Left renal pelvis (tissue), 4 donors: ENCODE data around the gene DDX1. TPM values are rescaled to one million over a fixed set of nuclear protein-coding genes. Genes with fewer than 3 reads are reported as not detected.
"Not testable (repeated sequence)": the region's sequence is repeated elsewhere in the genome, so short reads cannot be mapped to it uniquely, and the experiment has no call there.

Experiments
- DNase-seq, 4 donors: peaks; one replicate each; pipeline ENCODE4 v3.0.0-alpha.2; 2013; ENCODE audit warnings: low read depth in 4 of 4, low spot score in 3 of 4
- polyA plus RNA-seq, 4 donors: library from polyadenylated mRNA; unstranded; fragments of 120-200 nt; gene quantifications; one replicate each; pipeline ENCODE4 v1.2.1, GENCODE V29; 2013; ENCODE audit not compliant: insufficient read length in 4 of 4

The DDX1 gene
- polyA plus RNA-seq, 4 donors, result 128 to 199 (median 177) TPM

- no peak for DNase-seq
These were observed 2.9 kb downstream of the DDX1 start for GRCh38 chr2:15594291-15595256.

GRCh38 chr2:15595342-15595905 lies 3.8 kb downstream of the DDX1 start:
- DNase-seq, result no peak

- DNase-seq, result no peak
These were observed 4.3 kb downstream of the DDX1 start for GRCh38 chr2:15595936-15596335.

GRCh38 chr2:15596350-15596749 lies 4.7 kb downstream of the DDX1 start:
- no peak for DNase-seq

DNA sequence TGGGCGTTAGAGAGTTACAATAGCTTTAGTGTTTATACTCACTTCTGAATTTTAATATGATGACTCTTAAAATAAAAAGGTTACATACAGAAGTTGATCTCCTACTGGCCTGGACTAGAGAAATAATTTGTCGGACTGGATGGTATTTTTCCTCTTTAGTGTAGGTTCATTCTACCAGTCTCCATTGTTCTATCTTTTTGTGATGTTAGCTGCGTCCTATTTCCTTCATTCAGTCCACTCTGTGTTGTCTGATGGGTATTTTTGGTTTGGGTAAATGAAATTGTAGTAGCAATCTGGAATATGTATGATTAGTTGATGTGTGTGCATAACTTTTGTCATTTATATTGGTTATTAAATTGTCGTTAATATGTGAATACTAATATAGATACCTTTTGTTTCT lies 5.3 kb downstream of the DDX1 start:
- DNase-seq, result no peak

- DNase-seq, result no peak
These were observed 8.3 kb downstream of the DDX1 start for GRCh38 chr2:15599994-15600393.

GRCh38 chr2:15601681-15602080 lies 10.0 kb downstream of the DDX1 start:
- DNase-seq, result no peak

- no peak for DNase-seq
These were observed 10.7 kb downstream of the DDX1 start for GRCh38 chr2:15602393-15602792.

GRCh38 chr2:15603044-15603765 lies 11.5 kb downstream of the DDX1 start:
- no peak for DNase-seq

- DNase-seq, result no peak
These were observed 12.3 kb downstream of the DDX1 start for GRCh38 chr2:15603948-15604347.

DNA sequence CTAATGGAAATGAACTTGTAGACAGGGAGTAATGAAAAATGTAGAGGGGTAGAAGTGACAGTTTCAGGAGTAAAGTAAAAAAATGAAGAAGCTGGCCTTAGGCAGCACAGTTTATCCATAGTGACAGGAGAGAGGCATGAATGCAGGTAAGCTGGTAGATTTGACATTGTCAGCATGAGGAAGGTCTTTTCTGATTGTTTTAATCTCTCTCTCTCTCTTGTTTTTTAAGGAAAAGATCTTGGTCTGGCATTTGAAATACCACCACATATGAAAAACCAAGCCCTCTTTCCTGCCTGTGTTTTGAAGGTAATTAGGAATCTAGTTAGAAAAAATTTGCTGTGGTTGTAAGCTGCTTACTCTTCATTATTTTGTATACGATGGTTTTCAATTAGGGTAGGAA lies 14.1 kb downstream of the DDX1 start:
- no peak for DNase-seq

DNA sequence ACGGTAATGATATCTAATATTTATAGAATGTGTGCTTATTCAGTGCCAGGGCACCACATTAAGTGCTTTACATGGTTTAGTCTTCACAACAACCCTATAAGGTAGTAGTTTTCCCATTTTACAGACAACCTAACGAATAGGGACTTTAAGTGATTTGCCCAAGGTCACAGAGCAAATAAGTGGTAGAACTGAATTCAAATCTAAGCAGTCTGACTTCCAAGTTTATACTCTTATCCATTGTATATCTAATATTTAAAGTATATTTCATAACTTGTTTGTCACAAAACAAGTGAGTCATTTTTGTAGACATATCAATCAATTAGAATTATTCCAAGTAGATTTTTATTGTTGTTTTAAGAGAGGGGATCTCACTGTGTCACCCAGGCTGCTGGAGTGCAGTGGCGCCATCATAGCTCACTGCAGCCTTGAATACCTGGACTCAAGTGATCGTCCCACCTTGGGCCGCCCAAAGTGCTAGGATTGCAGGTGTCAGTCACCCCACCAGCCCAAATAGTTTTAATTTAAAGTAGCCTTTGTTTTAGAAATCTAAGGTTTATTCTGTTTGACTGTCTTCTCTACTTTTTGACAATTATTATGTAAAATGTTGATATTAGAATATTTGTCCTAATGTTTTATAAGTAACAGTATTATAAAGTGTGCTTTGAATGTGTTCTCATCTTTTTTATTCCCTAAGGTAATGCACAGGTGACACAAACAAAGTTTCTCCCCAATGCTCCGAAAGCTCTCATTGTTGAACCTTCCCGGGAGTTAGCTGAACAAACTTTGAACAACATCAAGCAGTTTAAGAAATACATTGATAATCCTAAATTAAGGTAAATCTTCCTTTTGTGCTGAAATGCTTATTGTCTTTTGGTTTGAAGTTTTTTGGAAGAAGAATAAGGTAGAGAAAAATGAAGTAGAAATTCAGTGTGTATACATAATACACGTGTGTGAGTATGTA lies 15.1 kb downstream of the DDX1 start:
- DNase-seq, result no peak

DNA sequence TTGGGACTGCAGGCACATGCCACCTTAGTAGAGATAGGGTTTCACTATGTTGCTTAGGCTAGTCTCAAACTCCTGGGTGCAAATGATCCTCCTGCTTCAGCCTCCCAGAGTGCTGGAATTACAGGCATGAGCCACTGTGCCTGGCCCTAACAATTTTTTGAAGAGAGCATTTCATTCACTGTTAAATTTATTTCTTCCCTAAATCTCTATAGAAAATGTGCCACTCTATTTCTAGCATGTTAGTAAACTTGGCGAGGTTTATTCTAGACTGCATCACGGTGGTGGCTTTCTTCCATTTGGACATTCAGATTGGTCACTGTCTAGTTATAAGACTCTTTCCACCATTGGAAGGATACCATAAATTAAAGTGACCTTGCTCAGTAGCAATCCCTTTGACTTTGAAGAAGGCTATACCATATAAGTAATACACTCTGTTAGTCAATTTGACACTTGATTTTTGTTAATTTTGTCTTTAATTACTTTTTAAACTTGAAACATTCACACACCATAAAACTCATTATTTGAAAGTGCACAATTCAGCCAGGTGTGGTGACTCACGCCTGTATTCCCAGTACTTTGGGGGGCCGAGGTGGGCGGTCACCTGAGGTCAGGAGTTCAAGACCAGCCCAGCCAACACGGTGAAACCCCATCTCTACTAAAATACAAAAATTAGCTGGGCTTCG lies 16.2 kb downstream of the DDX1 start:
- DNase-seq, result no peak

DNA sequence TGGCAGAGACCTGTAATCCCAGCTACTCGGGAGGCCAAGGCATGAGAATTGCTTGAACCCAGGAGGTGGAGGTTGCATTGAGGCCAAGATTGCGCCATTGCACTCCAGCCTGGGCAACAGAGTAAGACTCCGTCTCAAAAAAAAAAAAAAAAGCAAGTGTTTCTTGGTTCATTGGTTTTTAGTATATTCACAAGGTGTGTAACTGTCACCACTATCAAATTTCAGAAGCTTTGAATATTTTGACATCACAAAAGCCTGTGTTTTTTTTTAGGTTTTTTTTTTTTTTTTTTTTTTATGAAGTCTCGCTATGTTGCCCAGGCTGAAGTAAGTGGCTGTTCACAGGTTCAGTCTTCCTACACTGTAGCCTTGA lies 16.7 kb downstream of the DDX1 start:
- DNase-seq, result no peak

GRCh38 chr2:15609341-15610042 lies 17.8 kb downstream of the DDX1 start:
- DNase-seq, result no peak

DNA sequence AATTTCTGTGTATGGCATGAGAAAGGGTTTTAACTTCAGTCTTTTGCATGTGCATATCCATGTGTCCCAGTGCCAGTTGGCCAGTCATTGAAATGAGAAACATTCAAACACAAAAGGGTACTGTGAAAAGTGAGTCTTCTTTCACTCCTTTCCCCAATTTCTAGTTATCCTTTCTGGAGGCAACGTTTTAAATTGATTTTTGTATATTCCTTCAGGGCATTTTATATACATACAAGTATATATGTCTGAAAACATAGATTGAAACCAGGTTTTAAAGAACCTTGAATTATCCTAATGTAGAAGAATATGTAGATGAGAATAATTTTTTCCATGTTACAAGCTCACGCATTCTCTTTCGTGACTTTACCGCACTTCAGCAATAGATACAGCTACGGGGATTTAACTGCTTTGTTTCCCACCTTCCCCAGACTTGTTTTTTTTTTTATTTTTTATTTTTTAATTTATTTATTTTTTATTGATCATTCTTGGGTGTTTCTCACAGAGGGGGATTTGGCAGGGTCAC lies 18.8 kb downstream of the DDX1 start:
- DNase-seq, result no peak

- DNase-seq, result not testable (repeated sequence)
These were observed 20.4 kb downstream of the DDX1 start for GRCh38 chr2:15612101-15612500.

DNA sequence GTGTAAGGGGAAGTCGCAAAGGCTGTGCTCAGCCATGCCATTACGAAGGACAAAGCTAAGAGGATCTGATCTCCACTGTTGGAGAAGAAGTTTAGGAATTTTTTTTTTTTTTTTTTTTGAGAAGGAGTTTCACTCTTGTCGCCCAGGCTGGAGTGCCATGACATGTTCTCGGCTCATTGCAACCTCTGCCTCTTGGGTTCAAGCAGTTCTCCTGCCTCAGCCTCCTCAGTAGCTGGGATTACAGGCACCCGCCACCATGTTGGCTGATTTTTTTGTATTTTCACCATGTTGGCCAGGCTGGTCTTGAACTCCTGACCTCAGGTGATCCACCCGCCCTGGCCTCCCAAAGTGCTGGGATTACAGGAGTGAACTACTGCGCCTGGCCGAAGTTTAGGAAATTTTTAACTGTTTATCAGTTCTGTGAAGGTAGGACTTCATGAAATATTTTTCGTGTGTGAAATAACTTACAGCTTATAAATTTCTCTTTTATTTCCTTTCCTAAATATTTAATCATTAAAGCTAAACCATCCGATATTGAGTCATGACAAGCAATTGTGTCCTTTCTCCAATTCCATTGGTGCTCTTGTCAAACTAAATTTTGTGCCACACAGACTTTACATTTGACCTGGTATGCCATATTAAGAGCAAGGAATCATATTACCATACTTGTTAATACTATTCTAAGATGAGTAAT lies 22.2 kb downstream of the DDX1 start:
- DNase-seq, result no peak
